GM23338 (cell line): ENCODE data around the gene GNAZ. TPM values are rescaled to one million over a fixed set of nuclear protein-coding genes. Genes with fewer than 3 reads are reported as not detected.

Experiments used
- ATAC-seq: fragments of 200-7000 bp; cut with Tn5 transposase; 3 replicates; pipeline ENCODE4 v1.9.1; 2020
- DNase-seq: peaks from one replicate; pipeline ENCODE4 v3.0.0-alpha.2; 2015; ENCODE audit warnings: low spot score
- H2AFZ ChIP-seq: fragments of 200-600 bp; sonication (generic); 2 replicates; pipeline ENCODE4 v1.8.0; 2016; ENCODE audit warnings: antibody characterized with exemption, mild to moderate bottlenecking, moderate library complexity
- H3F3A ChIP-seq: fragments of 200-600 bp; sonication (generic); replicated peaks from 2 replicates; pipeline ENCODE4 v1.8.0; 2017; ENCODE audit warnings: antibody characterized with exemption, mixed run types, low read depth
- H3K27ac ChIP-seq: fragments of 200-600 bp; sonication (generic); 2 replicates; pipeline ENCODE4 v1.6.1; 2016; ENCODE audit warnings: low read depth
- H3K27me3 ChIP-seq: fragments of 200-600 bp; sonication (generic); 2 replicates; pipeline ENCODE4 v1.8.0; 2016; ENCODE audit warnings: mild to moderate bottlenecking, mixed run types, moderate library complexity; ENCODE audit not compliant: insufficient read depth
- H3K36me3 ChIP-seq: fragments of 200-600 bp; sonication (generic); 2 replicates; pipeline ENCODE4 v1.8.0; 2016; ENCODE audit warnings: mild to moderate bottlenecking; ENCODE audit not compliant: insufficient read depth
- H3K4me1 ChIP-seq: fragments of 200-600 bp; sonication (generic); 2 replicates; pipeline ENCODE4 v1.8.0; 2016; ENCODE audit warnings: mild to moderate bottlenecking, moderate library complexity; ENCODE audit not compliant: insufficient read depth
- H3K4me2 ChIP-seq: fragments of 200-600 bp; sonication (generic); 2 replicates; pipeline ENCODE4 v1.7.1; 2017; ENCODE audit warnings: mixed run types
- H3K4me3 ChIP-seq: fragments of 200-600 bp; sonication (generic); 2 replicates; pipeline ENCODE4 v1.6.1; 2016; ENCODE audit warnings: mixed run types
- H3K79me2 ChIP-seq: fragments of 200-600 bp; sonication (generic); replicated peaks from 2 replicates; pipeline ENCODE4 v1.8.0; 2017; ENCODE audit warnings: mild to moderate bottlenecking; ENCODE audit not compliant: insufficient read depth
- H3K9me2 ChIP-seq: fragments of 200-600 bp; sonication (generic); 2 replicates; pipeline ENCODE4 v1.8.0; 2017; ENCODE audit not compliant: insufficient read depth
- H4K20me1 ChIP-seq: fragments of 200-600 bp; sonication (generic); replicated peaks from 2 replicates; pipeline ENCODE4 v1.8.0; 2017; ENCODE audit warnings: mild to moderate bottlenecking; ENCODE audit not compliant: insufficient read depth
- H3K27ac Mint-ChIP-seq: 2 replicates; pipeline ENCODE4 v1.8.0; 2020; ENCODE audit warnings: inconsistent platforms, mild to moderate bottlenecking, moderate library complexity, mixed read lengths
- H3K27me3 Mint-ChIP-seq: 3 replicates; pipeline ENCODE4 v1.8.0; 2022; ENCODE audit warnings: low read depth, mild to moderate bottlenecking, moderate library complexity, mixed read lengths, inconsistent platforms; ENCODE audit not compliant: insufficient read depth, poor library complexity
- H3K36me3 Mint-ChIP-seq: 3 replicates; pipeline ENCODE4 v1.8.0; 2021; ENCODE audit warnings: low read depth, mild to moderate bottlenecking, inconsistent platforms, moderate library complexity, mixed read lengths
- H3K4me1 Mint-ChIP-seq: 3 replicates; pipeline ENCODE4 v1.8.0; 2020; ENCODE audit warnings: mild to moderate bottlenecking, inconsistent platforms, mixed read lengths
- H3K4me3 Mint-ChIP-seq: 3 replicates; pipeline ENCODE4 v1.8.0; 2021; ENCODE audit warnings: moderate library complexity, mild to moderate bottlenecking, inconsistent platforms, mixed read lengths
- H3K9me3 Mint-ChIP-seq: 3 replicates; pipeline ENCODE4 v1.8.0; 2020; ENCODE audit warnings: moderate library complexity, mild to moderate bottlenecking, inconsistent platforms, mixed read lengths
- CREB1 ChIP-seq: fragments of 250-450 bp; sonication (Bioruptor Pico); IDR thresholded peaks from 2 replicates; pipeline ENCODE4 v1.5.0; 2020; ENCODE audit warnings: low read depth, mild to moderate bottlenecking, moderate library complexity
- CTCF ChIP-seq, 2 experiments: fragments of 200-600 bp in 1 of 2; sonication (generic) in 1 of 2; conservative IDR thresholded peaks; 2 replicates each; pipeline versions ENCODE4 v1.5.1 to v1.6.1; 2016 to 2017; ENCODE audit warnings: antibody characterized with exemption in 2 of 2, low read depth in 2 of 2, mild to moderate bottlenecking in 2 of 2, moderate library complexity in 1 of 2
- ETS1 ChIP-seq: IDR thresholded peaks from 2 replicates; pipeline ENCODE4 v1.6.1; 2016; ENCODE audit warnings: antibody characterized with exemption
- EZH2 ChIP-seq: fragments of 200-600 bp; sonication (generic); IDR thresholded peaks from one replicate; pipeline ENCODE4 v1.8.0; 2017; ENCODE audit warnings: antibody characterized with exemption, mild to moderate bottlenecking, low read depth; ENCODE audit not compliant: unreplicated experiment
- EZH2phosphoT487 ChIP-seq: fragments of 200-600 bp; sonication (generic); IDR thresholded peaks from one replicate; pipeline ENCODE4 v1.8.1; 2018; ENCODE audit warnings: antibody characterized with exemption; ENCODE audit not compliant: unreplicated experiment
- JUNB ChIP-seq: IDR thresholded peaks from one replicate; pipeline ENCODE4 v1.6.1; 2016; ENCODE audit warnings: antibody characterized with exemption; ENCODE audit not compliant: unreplicated experiment
- NANOG ChIP-seq: IDR thresholded peaks from 2 replicates; pipeline ENCODE4 v1.6.1; 2016; ENCODE audit warnings: antibody characterized with exemption, borderline replicate concordance
- POLR2AphosphoS5 ChIP-seq: IDR thresholded peaks from 2 replicates; pipeline ENCODE4 v1.6.1; 2016; ENCODE audit warnings: antibody characterized with exemption, low read depth
- ZNF114 ChIP-seq: fragments of 250-450 bp; sonication (Bioruptor Pico); IDR thresholded peaks from 2 replicates; pipeline ENCODE4 v1.5.0; 2020; ENCODE audit warnings: mild to moderate bottlenecking, moderate library complexity
- ZNF331 ChIP-seq: fragments of 250-450 bp; sonication (Bioruptor Pico); IDR thresholded peaks from 2 replicates; pipeline ENCODE4 v1.5.0; 2020; ENCODE audit warnings: low read depth, mild to moderate bottlenecking, moderate library complexity
- polyA plus RNA-seq: library from polyadenylated mRNA; unstranded; fragments of >200 nt; fragmentation: Nextera tagmentation; extraction: Ambion mirVana; gene quantifications from 2 replicates; pipeline ENCODE4 v1.2.1, GENCODE V29; 2016
- total RNA-seq: library from RNA; depleted of rRNA; stranded (reverse); fragments of >200 nt; shearing (Covaris generic); gene quantifications from 2 replicates; pipeline ENCODE4 v1.2.3, GENCODE V29; 2014
- TF ChIP-seq, protein P1 (sequence below): fragments of 250-450 bp; sonication (Bioruptor Pico); IDR thresholded peaks from 2 replicates; pipeline ENCODE4 v1.5.0; 2020; ENCODE audit warnings: mild to moderate bottlenecking, moderate library complexity

The GNAZ gene
- total and polyA plus RNA-seq, 2 experiments from 2014 or later, result 2.9 to 11.1 TPM

GRCh38 chr22:23155143-23155542 is 84.8 kb downstream of the GNAZ start (continued):
- no peak for TF ChIP-seq ZNF114
- TF ChIP-seq CREB1 (CRISPR knock-in tag), result no peak
- no peak for TF ChIP-seq NANOG

- DNase-seq, result no peak
- Histone ChIP-seq H3K4me1 (peaks cover 6% of the 10 kb centered on the region), H3K9me2 (no peaks in the 10 kb centered on the region), H3K27ac (no peak overlapping the region), H3K4me3 (no peak overlapping the region), H3K27me3 (no peaks in the 10 kb centered on the region), H3K79me2 (no peaks in the 10 kb centered on the region), H3K4me2 (no peak overlapping the region), H3F3A (no peaks in the 10 kb centered on the region), H3K36me3 (no peaks in the 10 kb centered on the region), H4K20me1 (no peaks in the 10 kb centered on the region), H2AFZ (no peak overlapping the region)
- TF ChIP-seq ZNF114 (no peak), CTCF (conservative IDR thresholded peaks at IDR 0.05; ENCODE audit: low read depth in 2 of 2) (no peak), EZH2 (no peak), ZNF331 (no peak), JUNB (no peak), ETS1 (no peak), EZH2phosphoT487 (no peak), POLR2AphosphoS5 (no peak), CREB1 (CRISPR knock-in tag) (no peak)
- TF ChIP-seq, protein P1, sequence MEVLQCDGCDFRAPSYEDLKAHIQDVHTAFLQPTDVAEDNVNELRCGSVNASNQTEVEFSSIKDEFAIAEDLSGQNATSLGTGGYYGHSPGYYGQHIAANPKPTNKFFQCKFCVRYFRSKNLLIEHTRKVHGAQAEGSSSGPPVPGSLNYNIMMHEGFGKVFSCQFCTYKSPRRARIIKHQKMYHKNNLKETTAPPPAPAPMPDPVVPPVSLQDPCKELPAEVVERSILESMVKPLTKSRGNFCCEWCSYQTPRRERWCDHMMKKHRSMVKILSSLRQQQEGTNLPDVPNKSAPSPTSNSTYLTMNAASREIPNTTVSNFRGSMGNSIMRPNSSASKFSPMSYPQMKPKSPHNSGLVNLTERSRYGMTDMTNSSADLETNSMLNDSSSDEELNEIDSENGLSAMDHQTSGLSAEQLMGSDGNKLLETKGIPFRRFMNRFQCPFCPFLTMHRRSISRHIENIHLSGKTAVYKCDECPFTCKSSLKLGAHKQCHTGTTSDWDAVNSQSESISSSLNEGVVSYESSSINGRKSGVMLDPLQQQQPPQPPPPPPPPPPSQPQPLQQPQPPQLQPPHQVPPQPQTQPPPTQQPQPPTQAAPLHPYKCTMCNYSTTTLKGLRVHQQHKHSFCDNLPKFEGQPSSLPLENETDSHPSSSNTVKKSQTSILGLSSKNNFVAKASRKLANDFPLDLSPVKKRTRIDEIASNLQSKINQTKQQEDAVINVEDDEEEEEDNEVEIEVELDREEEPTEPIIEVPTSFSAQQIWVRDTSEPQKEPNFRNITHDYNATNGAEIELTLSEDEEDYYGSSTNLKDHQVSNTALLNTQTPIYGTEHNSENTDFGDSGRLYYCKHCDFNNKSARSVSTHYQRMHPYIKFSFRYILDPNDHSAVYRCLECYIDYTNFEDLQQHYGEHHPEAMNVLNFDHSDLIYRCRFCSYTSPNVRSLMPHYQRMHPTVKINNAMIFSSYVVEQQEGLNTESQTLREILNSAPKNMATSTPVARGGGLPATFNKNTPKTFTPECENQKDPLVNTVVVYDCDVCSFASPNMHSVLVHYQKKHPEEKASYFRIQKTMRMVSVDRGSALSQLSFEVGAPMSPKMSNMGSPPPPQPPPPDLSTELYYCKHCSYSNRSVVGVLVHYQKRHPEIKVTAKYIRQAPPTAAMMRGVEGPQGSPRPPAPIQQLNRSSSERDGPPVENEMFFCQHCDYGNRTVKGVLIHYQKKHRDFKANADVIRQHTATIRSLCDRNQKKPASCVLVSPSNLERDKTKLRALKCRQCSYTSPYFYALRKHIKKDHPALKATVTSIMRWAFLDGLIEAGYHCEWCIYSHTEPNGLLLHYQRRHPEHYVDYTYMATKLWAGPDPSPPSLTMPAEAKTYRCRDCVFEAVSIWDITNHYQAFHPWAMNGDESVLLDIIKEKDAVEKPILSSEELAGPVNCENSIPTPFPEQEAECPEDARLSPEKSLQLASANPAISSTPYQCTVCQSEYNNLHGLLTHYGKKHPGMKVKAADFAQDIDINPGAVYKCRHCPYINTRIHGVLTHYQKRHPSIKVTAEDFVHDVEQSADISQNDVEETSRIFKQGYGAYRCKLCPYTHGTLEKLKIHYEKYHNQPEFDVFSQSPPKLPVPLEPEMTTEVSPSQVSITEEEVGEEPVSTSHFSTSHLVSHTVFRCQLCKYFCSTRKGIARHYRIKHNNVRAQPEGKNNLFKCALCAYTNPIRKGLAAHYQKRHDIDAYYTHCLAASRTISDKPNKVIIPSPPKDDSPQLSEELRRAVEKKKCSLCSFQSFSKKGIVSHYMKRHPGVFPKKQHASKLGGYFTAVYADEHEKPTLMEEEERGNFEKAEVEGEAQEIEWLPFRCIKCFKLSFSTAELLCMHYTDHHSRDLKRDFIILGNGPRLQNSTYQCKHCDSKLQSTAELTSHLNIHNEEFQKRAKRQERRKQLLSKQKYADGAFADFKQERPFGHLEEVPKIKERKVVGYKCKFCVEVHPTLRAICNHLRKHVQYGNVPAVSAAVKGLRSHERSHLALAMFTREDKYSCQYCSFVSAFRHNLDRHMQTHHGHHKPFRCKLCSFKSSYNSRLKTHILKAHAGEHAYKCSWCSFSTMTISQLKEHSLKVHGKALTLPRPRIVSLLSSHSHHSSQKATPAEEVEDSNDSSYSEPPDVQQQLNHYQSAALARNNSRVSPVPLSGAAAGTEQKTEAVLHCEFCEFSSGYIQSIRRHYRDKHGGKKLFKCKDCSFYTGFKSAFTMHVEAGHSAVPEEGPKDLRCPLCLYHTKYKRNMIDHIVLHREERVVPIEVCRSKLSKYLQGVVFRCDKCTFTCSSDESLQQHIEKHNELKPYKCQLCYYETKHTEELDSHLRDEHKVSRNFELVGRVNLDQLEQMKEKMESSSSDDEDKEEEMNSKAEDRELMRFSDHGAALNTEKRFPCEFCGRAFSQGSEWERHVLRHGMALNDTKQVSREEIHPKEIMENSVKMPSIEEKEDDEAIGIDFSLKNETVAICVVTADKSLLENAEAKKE (CRISPR knock-in tag), result no peak
- Mint-ChIP-seq H3K4me1 (peaks cover 35% of the 10 kb centered on the region), H3K4me3 (no peak overlapping the region), H3K27ac (no peak overlapping the region), H3K36me3 (no peaks in the 10 kb centered on the region), H3K9me3 (no peaks in the 10 kb centered on the region; the same call in 2 of the 3 replicates), H3K27me3 (peaks cover 22% of the 10 kb centered on the region)
- no peak for ATAC-seq
These were observed 85.5 kb downstream of the GNAZ start for GRCh38 chr22:23155831-23156230.
